PC-3 (cell line): ENCODE data around the gene EDEM1. TPM values are rescaled to one million over a fixed set of nuclear protein-coding genes. Genes with fewer than 3 reads are reported as not detected.

Experiments
- ATAC-seq: fragments of 200-7000 bp; cut with Tn5 transposase; 2 replicates; pipeline ENCODE4 v1.9.1; 2020; ENCODE audit warnings: mild to moderate bottlenecking, moderate library complexity
- BruUV-seq: library from RNA; stranded (reverse); fragments of 400-500 nt; replicated peaks from 2 replicates; lab custom pipeline; 2021; lab: Mats Ljungman, UMichigan
- CTCF ChIA-PET: fragments of 300-600 bp; sonication (Branson Sonifier 250); formaldehyde crosslinking; loops from one replicate; lab custom pipeline; 2022; ENCODE audit warnings: antibody characterized with exemption; lab: Charles Lee
- POLR2A ChIA-PET: fragments of 300-600 bp; sonication (Branson Sonifier 250); formaldehyde crosslinking; loops from one replicate; lab custom pipeline; 2022; ENCODE audit warnings: antibody characterized with exemption; ENCODE audit not compliant: unreplicated experiment; lab: Charles Lee
- DNase-seq: peaks from one replicate; pipeline ENCODE4 v3.0.0-alpha.2; 2015
- H2AFZ ChIP-seq: fragments of 300-600 bp; sonication (generic); 2 replicates; pipeline ENCODE4 v1.6.0; 2016; ENCODE audit warnings: antibody characterized with exemption, low read length
- H3F3A ChIP-seq: fragments of 300-600 bp; sonication (generic); one replicate; pipeline ENCODE4 v1.6.0; 2017; ENCODE audit warnings: antibody characterized with exemption, low read length, control low read depth, mild to moderate bottlenecking; ENCODE audit not compliant: unreplicated experiment
- H3K27ac ChIP-seq: fragments of 300-600 bp; sonication (generic); 2 replicates; pipeline ENCODE4 v1.5.1; 2016; ENCODE audit warnings: mild to moderate bottlenecking, low read length
- H3K27me3 ChIP-seq: fragments of 300-600 bp; sonication (generic); 2 replicates; pipeline ENCODE4 v1.6.1; 2016; ENCODE audit warnings: low read length, mixed read lengths
- H3K36me3 ChIP-seq: fragments of 300-600 bp; sonication (generic); 2 replicates; pipeline ENCODE4 v1.6.1; 2016; ENCODE audit warnings: low read depth, mixed run types, low read length, mixed read lengths
- H3K4me1 ChIP-seq: fragments of 300-600 bp; sonication (generic); 2 replicates; pipeline ENCODE4 v1.5.1; 2016; ENCODE audit warnings: low read length; ENCODE audit not compliant: insufficient read depth
- H3K4me2 ChIP-seq: fragments of 300-600 bp; sonication (generic); 2 replicates; pipeline ENCODE4 v1.6.0; 2016; ENCODE audit warnings: low read length
- H3K4me3 ChIP-seq: fragments of 300-600 bp; sonication (generic); 2 replicates; pipeline ENCODE4 v1.5.1; 2016; ENCODE audit warnings: mild to moderate bottlenecking, low read length, mixed read lengths
- H3K79me2 ChIP-seq: fragments of 300-600 bp; sonication (generic); 2 replicates; pipeline ENCODE4 v1.6.1; 2017; ENCODE audit warnings: low read length, mixed read lengths
- H3K9ac ChIP-seq: fragments of 300-600 bp; sonication (generic); 2 replicates; pipeline ENCODE4 v1.6.0; 2016; ENCODE audit warnings: mild to moderate bottlenecking, low read length
- H3K9me2 ChIP-seq: fragments of 300-600 bp; sonication (generic); replicated peaks from 2 replicates; pipeline ENCODE4 v1.6.1; 2016; ENCODE audit warnings: mixed run types, low read length, mixed read lengths
- H3K9me3 ChIP-seq: fragments of 300-600 bp; sonication (generic); 2 replicates; pipeline ENCODE4 v1.6.1; 2016; ENCODE audit warnings: low read length, mixed read lengths
- H4K20me1 ChIP-seq: fragments of 300-600 bp; sonication (generic); 2 replicates; pipeline ENCODE4 v1.6.1; 2016; ENCODE audit warnings: low read length, mixed read lengths
- CTCF ChIP-seq: fragments of 300-600 bp; sonication (generic); conservative IDR thresholded peaks from 2 replicates; pipeline ENCODE4 v1.5.1; 2017; ENCODE audit warnings: antibody characterized with exemption, low read depth, mild to moderate bottlenecking, low read length
- EZH2 ChIP-seq: fragments of 300-600 bp; sonication (generic); IDR thresholded peaks from one replicate; pipeline ENCODE4 v1.6.1; 2017; ENCODE audit warnings: antibody characterized with exemption, mild to moderate bottlenecking, low read length; ENCODE audit not compliant: unreplicated experiment
- EZH2phosphoT487 ChIP-seq: fragments of 300-600 bp; sonication (generic); IDR thresholded peaks from 2 replicates; pipeline ENCODE4 v1.6.1; 2018; ENCODE audit warnings: mild to moderate bottlenecking, antibody characterized with exemption, low read length, borderline replicate concordance
- intact Hi-C: fragments of 100-400 bp; cut with micrococcal nuclease; formaldehyde crosslinking; loops from 2 replicates; pipeline ENCODE4 v1.9.0; 2023
- total RNA-seq: library from RNA; depleted of rRNA; stranded (reverse); fragments of >200 nt; gene quantifications from 2 replicates; pipeline ENCODE4 v1.2.3, GENCODE V29; 2014

The EDEM1 gene
- total RNA-seq, 1 experiment from 2014 or later = 39.4 TPM

GRCh38 chr3:5165698-5166097 lies 21.8 kb upstream of the EDEM1 start:
- no peaks in the 10 kb centered on the region for H3K27me3 ChIP-seq
- H3K9ac ChIP-seq = no peak overlapping the region
- CTCF ChIA-PET = no interaction called here
- no peak overlapping the region for H3K4me2 ChIP-seq
- H3K36me3 ChIP-seq = no peaks in the 10 kb centered on the region; the same call in 1 of the 2 replicates
- H4K20me1 ChIP-seq = peaks cover 44% of the 10 kb centered on the region
- peaks cover 88% of the 10 kb centered on the region for H3K79me2 ChIP-seq
- H3K27ac ChIP-seq = no peak overlapping the region
- POLR2A ChIA-PET = no interaction called here
- no peaks in the 10 kb centered on the region for H3K9me3 ChIP-seq
- ATAC-seq (no peak), DNase-seq (no peak)
- H3K4me3 ChIP-seq = no peak overlapping the region
- H3K4me1 ChIP-seq = peaks cover 16% of the 10 kb centered on the region
- TF ChIP-seq CTCF = no peak
- TF ChIP-seq EZH2phosphoT487 = no peak
- no peaks in the 10 kb centered on the region for H3F3A ChIP-seq
- intact Hi-C loops = no loop called here
- no peaks in the 10 kb centered on the region for H3K9me2 ChIP-seq
- BruUV-seq = no TSS peak
- no peak overlapping the region for H2AFZ ChIP-seq

DNA sequence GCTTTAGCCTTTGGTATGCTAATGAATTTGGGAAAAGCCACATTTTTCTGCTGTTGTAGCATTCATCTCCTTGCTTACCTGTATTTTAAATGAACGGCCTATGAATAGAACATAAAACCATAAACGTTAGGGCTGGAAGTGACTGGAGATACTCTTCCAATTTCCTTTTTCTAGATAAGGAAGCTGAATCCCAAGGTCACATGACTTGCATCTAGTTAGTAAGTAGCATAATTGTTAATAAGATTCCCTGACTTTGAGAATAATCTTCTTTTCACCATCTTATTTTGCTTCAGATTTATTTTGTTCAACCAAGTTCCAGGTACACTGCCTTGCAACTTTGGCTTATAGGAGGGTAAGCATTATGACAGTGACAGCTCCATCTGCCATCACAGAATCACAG lies 20.7 kb upstream of the EDEM1 start:
- CTCF ChIA-PET = no interaction called here
- POLR2A ChIA-PET = no interaction called here

DNA sequence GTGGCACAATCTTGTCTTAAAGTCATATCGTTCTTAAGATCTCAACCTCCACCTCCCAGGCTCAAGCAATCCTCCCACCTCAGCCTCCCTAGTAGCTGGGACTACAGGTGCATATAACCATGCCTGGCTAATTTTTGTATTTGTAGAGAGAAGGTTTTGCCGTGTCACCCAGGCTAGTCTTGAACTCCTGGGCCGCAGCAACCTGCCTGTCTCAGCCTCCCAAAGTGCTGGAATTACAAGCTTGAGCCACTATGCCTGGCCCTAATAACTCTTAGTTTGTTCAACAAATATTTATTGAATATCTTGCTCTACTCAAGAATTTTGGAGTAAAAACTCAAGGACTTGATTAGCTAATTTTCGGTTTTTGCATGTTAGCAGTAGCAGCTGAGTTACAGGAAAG lies 19.4 kb upstream of the EDEM1 start:
- ATAC-seq (no peak), DNase-seq (no peak)
- Histone ChIP-seq H3K79me2 (peaks cover 64% of the 10 kb centered on the region), H3K9ac (no peak overlapping the region), H3K4me1 (no peaks in the 10 kb centered on the region), H3K4me3 (no peak overlapping the region), H2AFZ (no peak overlapping the region), H3K27ac (no peak overlapping the region), H3K4me2 (no peak overlapping the region), H4K20me1 (peaks cover 27% of the 10 kb centered on the region; the same call in 1 of the 2 replicates), H3K27me3 (no peaks in the 10 kb centered on the region), H3K9me2 (no peaks in the 10 kb centered on the region), H3K9me3 (no peaks in the 10 kb centered on the region), H3K36me3 (peaks cover 12% of the 10 kb centered on the region), H3F3A (no peaks in the 10 kb centered on the region)
- ChIA-PET POLR2A (no interaction called here), CTCF (no interaction called here)
- BruUV-seq = no TSS peak
- intact Hi-C loops = no loop called here
- TF ChIP-seq EZH2 (no peak), EZH2phosphoT487 (no peak), CTCF (no peak)

More for the DNA sequence above, 20.7 kb upstream of the EDEM1 start:
- H3K9me3 ChIP-seq = no peaks in the 10 kb centered on the region
- no peaks in the 10 kb centered on the region for H3K9me2 ChIP-seq
- H3K27ac ChIP-seq = no peak overlapping the region
- H4K20me1 ChIP-seq = peaks cover 33% of the 10 kb centered on the region
- no peak overlapping the region for H3K9ac ChIP-seq
- DNase-seq (no peak), ATAC-seq (no peak)
- H3K4me2 ChIP-seq = no peak overlapping the region
- H3K27me3 ChIP-seq = no peaks in the 10 kb centered on the region
- peaks cover 77% of the 10 kb centered on the region for H3K79me2 ChIP-seq
- H3K4me3 ChIP-seq = no peak overlapping the region
- intact Hi-C loops = no loop called here
- peaks cover 5% of the 10 kb centered on the region for H3K4me1 ChIP-seq
- H3F3A ChIP-seq = no peaks in the 10 kb centered on the region
- H3K36me3 ChIP-seq = peaks cover 4% of the 10 kb centered on the region; the same call in 1 of the 2 replicates
- H2AFZ ChIP-seq = no peak overlapping the region
- TF ChIP-seq EZH2 (no peak), EZH2phosphoT487 (no peak), CTCF (no peak)
- no TSS peak for BruUV-seq
